Hepatocyte (in vitro differentiated cells): ENCODE results near the gene PTPRO.

ENCODE experiments used
- EZH2phosphoT487 ChIP-seq: fragments of 200-600 bp; sonication (generic); IDR thresholded peaks from one replicate; pipeline ENCODE4 v1.6.1; 2018; ENCODE audit warnings: antibody characterized with exemption, mild to moderate bottlenecking, low read depth, moderate library complexity; ENCODE audit not compliant: unreplicated experiment, severe bottlenecking
- TF ChIP-seq, protein P1 (sequence below): fragments of 200-600 bp; sonication (generic); IDR thresholded peaks from 2 replicates; pipeline ENCODE4 v1.5.1; 2016; ENCODE audit warnings: antibody characterized with exemption, mild to moderate bottlenecking; ENCODE audit not compliant: poor library complexity

DNA sequence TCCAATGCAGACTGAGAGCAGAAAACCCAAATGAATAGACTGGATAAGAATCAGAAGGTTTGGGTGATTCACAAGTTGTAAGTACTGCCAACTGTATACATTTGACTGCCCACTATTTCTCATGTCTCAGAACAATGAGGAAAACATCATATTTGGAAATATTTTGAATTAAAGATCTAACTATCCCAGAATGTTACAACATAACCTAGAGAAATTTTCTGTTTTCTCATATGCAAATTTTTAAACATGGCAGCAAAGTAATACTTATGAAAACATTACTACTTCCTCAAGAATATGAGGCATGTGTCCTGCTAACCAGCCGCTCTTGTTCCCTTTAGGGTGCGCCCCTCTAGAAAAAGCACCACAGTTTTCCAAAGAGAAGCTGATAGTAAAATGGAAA lies 179.9 kb downstream of the PTPRO start:
- TF ChIP-seq, protein P1, sequence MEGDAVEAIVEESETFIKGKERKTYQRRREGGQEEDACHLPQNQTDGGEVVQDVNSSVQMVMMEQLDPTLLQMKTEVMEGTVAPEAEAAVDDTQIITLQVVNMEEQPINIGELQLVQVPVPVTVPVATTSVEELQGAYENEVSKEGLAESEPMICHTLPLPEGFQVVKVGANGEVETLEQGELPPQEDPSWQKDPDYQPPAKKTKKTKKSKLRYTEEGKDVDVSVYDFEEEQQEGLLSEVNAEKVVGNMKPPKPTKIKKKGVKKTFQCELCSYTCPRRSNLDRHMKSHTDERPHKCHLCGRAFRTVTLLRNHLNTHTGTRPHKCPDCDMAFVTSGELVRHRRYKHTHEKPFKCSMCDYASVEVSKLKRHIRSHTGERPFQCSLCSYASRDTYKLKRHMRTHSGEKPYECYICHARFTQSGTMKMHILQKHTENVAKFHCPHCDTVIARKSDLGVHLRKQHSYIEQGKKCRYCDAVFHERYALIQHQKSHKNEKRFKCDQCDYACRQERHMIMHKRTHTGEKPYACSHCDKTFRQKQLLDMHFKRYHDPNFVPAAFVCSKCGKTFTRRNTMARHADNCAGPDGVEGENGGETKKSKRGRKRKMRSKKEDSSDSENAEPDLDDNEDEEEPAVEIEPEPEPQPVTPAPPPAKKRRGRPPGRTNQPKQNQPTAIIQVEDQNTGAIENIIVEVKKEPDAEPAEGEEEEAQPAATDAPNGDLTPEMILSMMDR: no peak
- TF ChIP-seq EZH2phosphoT487: no peak
